Head of caudate nucleus (tissue), 42 donors: ENCODE data around the gene ATP2B3.

Source experiments
- DNase-seq, 42 donors: peaks; one replicate each; pipeline versions ENCODE4 v3.0.0 to v3.0.0-alpha.2; 2020 to 2021; ENCODE audit warnings: mixed read lengths in 7 of 42
- intact Hi-C: fragments of 100-400 bp; cut with DNase I; formaldehyde crosslinking; loops from one replicate; pipeline ENCODE4 v1.15.0; 2022

The ATP2B3 gene

GRCh38 chrX:153517423-153517822 lies at the start of gene ATP2B3:
Gene ATP2B3, plus strand, starts transcription at chrX:153517642. Its CDS starts 18,606 bp downstream, at chrX:153536248.
- peak in 8 of 42 donors; percentile 6 to 52 (median 40) for DNase-seq
- intact Hi-C loops: no loop called here

GRCh38 chrX:153468008-153468580 lies 49.3 kb upstream of the ATP2B3 start:
- DNase-seq: no peak
- intact Hi-C loops: no loop called here

- intact Hi-C loops: no loop called here
- DNase-seq: peak in 9 of 42 donors; percentile 6 to 49 (median 30)
These were observed 47.5 kb upstream of the ATP2B3 start for GRCh38 chrX:153469811-153470410.

GRCh38 chrX:153470411-153471363 lies 46.8 kb upstream of the ATP2B3 start, which contains the start of gene HAUS7:
Gene HAUS7, minus strand, starts transcription at chrX:153470576. Its CDS starts 19 bp downstream, at chrX:153470557.
- DNase-seq: peak; percentile 78 to 96 (median 90)
- intact Hi-C loops: no loop called here

GRCh38 chrX:153471663-153472280 lies 45.7 kb upstream of the ATP2B3 start:
- DNase-seq: no peak
- intact Hi-C loops: no loop called here

- DNase-seq: no peak
- intact Hi-C loops: no loop called here
These were observed 44.3 kb upstream of the ATP2B3 start for GRCh38 chrX:153473126-153473525.

GRCh38 chrX:153474266-153474665 lies 43.2 kb upstream of the ATP2B3 start:
- intact Hi-C loops: no loop called here
- no peak for DNase-seq

- peak in 39 of 42 donors; percentile 27 to 85 (median 57) for DNase-seq
- intact Hi-C loops: no loop called here
These were observed 42.7 kb upstream of the ATP2B3 start for GRCh38 chrX:153474718-153475117.

GRCh38 chrX:153475271-153475670 lies 42.2 kb upstream of the ATP2B3 start:
- intact Hi-C loops: no loop called here
- no peak for DNase-seq

- no peak for DNase-seq
- intact Hi-C loops: no loop called here
These were observed 41.6 kb upstream of the ATP2B3 start for GRCh38 chrX:153475751-153476281.

GRCh38 chrX:153476666-153477363 lies 40.6 kb upstream of the ATP2B3 start:
- DNase-seq: no peak
- intact Hi-C loops: no loop called here

GRCh38 chrX:153477364-153477857 lies 40.0 kb upstream of the ATP2B3 start:
- DNase-seq: no peak
- intact Hi-C loops: no loop called here

- intact Hi-C loops: no loop called here
- DNase-seq: no peak
These were observed 39.5 kb upstream of the ATP2B3 start for GRCh38 chrX:153477901-153478300.

GRCh38 chrX:153478746-153479145 lies 38.7 kb upstream of the ATP2B3 start:
- DNase-seq: peak in 34 of 42 donors; percentile 33 to 74 (median 52)
- intact Hi-C loops: no loop called here

GRCh38 chrX:153481043-153481442 lies 36.4 kb upstream of the ATP2B3 start:
- DNase-seq: no peak
- intact Hi-C loops: no loop called here

GRCh38 chrX:153482376-153483015 lies 34.9 kb upstream of the ATP2B3 start:
- no peak for DNase-seq
- intact Hi-C loops: no loop called here

GRCh38 chrX:153485396-153486080 lies 31.9 kb upstream of the ATP2B3 start:
- intact Hi-C loops: no loop called here
- no peak for DNase-seq
